Measurements from ENCODE around the gene EME2.
"Not testable (repeated sequence)": the region's sequence is repeated elsewhere in the genome, so short reads cannot be mapped to it uniquely, and the experiment has no call there.

Gene EME2

GRCh38 chr16:1772362-1772907, at the start of gene EME2:
EME2 (plus strand) TSS chr16:1772810; CDS start chr16:1773228, 418 bp downstream.
- DNase-seq (ENCODE audit: low read depth), result no peak

GRCh38 chr16:1723450-1724147, 49.0 kb upstream of the EME2 start:
- DNase-seq (ENCODE audit: low read depth), result peak; percentile 24

GRCh38 chr16:1724491-1724890, 48.1 kb upstream of the EME2 start:
- no peak for DNase-seq (ENCODE audit: low read depth)

- DNase-seq (ENCODE audit: low read depth), result no peak
Observed at GRCh38 chr16:1726661-1727502, 45.7 kb upstream of the EME2 start.

- no peak for DNase-seq (ENCODE audit: low read depth)
Observed at GRCh38 chr16:1727651-1728624, 44.7 kb upstream of the EME2 start.

- DNase-seq (ENCODE audit: low read depth), result no peak
Observed at GRCh38 chr16:1729026-1729425, 43.6 kb upstream of the EME2 start.

GRCh38 chr16:1729445-1729844, 43.2 kb upstream of the EME2 start:
- no peak for DNase-seq (ENCODE audit: low read depth)

- DNase-seq (ENCODE audit: low read depth), result no peak
Observed at GRCh38 chr16:1731073-1731472, 41.5 kb upstream of the EME2 start.

GRCh38 chr16:1731603-1732002, 41.0 kb upstream of the EME2 start:
- DNase-seq (ENCODE audit: low read depth), result no peak

- no peak for DNase-seq (ENCODE audit: low read depth)
Observed at GRCh38 chr16:1732071-1732470, 40.5 kb upstream of the EME2 start.

GRCh38 chr16:1732551-1732987, 40.0 kb upstream of the EME2 start:
- DNase-seq (ENCODE audit: low read depth), result not testable (repeated sequence)

- no peak for DNase-seq (ENCODE audit: low read depth)
Observed at GRCh38 chr16:1734123-1734522, 38.5 kb upstream of the EME2 start.

GRCh38 chr16:1734816-1735215, 37.8 kb upstream of the EME2 start:
- DNase-seq (ENCODE audit: low read depth), result no peak

- no peak for DNase-seq (ENCODE audit: low read depth)
Observed at GRCh38 chr16:1740234-1740633, 32.4 kb upstream of the EME2 start.

GRCh38 chr16:1740781-1741490, 31.7 kb upstream of the EME2 start:
- DNase-seq (ENCODE audit: low read depth), result no peak

GRCh38 chr16:1741553-1742165, 31.0 kb upstream of the EME2 start:
- DNase-seq (ENCODE audit: low read depth), result no peak

GRCh38 chr16:1743376-1744337, 29.0 kb upstream of the EME2 start:
- DNase-seq (ENCODE audit: low read depth), result no peak

- DNase-seq (ENCODE audit: low read depth), result no peak
Observed at GRCh38 chr16:1744338-1744840, 28.2 kb upstream of the EME2 start.

- no peak for DNase-seq (ENCODE audit: low read depth)
Observed at GRCh38 chr16:1745181-1745899, 27.3 kb upstream of the EME2 start.
